ENCODE data around the gene ST6GALNAC2. TPM values are rescaled to one million over a fixed set of nuclear protein-coding genes. Genes with fewer than 3 reads are reported as not detected.

ST6GALNAC2 gene
- total and polyA plus RNA-seq, 12 donors: 1.5 to 8.4 (median 5.7) TPM

GRCh38 chr17:76558198-76559095 lies 27.2 kb downstream of the ST6GALNAC2 start:
- ATAC-seq (peak in 6 of 8 donors; percentile 31 to 68 (median 52)), DNase-seq (no peak)
- H3K36me3 ChIP-seq: peaks cover 0 to 37% (median 0%) of the 10 kb centered on the region in 9 donors
- peak overlapping the region; percentile 49 to 88 (median 76) for H3K4me3 ChIP-seq
- no peaks in the 10 kb centered on the region for H3K27me3 ChIP-seq
- TF ChIP-seq, protein P1, sequence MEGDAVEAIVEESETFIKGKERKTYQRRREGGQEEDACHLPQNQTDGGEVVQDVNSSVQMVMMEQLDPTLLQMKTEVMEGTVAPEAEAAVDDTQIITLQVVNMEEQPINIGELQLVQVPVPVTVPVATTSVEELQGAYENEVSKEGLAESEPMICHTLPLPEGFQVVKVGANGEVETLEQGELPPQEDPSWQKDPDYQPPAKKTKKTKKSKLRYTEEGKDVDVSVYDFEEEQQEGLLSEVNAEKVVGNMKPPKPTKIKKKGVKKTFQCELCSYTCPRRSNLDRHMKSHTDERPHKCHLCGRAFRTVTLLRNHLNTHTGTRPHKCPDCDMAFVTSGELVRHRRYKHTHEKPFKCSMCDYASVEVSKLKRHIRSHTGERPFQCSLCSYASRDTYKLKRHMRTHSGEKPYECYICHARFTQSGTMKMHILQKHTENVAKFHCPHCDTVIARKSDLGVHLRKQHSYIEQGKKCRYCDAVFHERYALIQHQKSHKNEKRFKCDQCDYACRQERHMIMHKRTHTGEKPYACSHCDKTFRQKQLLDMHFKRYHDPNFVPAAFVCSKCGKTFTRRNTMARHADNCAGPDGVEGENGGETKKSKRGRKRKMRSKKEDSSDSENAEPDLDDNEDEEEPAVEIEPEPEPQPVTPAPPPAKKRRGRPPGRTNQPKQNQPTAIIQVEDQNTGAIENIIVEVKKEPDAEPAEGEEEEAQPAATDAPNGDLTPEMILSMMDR (IDR thresholded peaks at IDR 0.05): peak in 8 of 9 donors; percentile 30 to 78 (median 58)
- intact Hi-C loops (cut with DNase I): loop anchor here in 9 of 10 donors (1.0 to 10.0 kb wide), 8 partner anchors 64 to 156 kb away; partner anchors contain the start of gene MXRA7 (in 5 of the 9)
- peaks cover 0 to 73% (median 59%) of the 10 kb centered on the region in 9 donors for H3K4me1 ChIP-seq
- H3K27ac ChIP-seq: peak overlapping the region; percentile 70 to 94 (median 83)
- 1% methylated on average over 14 of the region's 14 CpGs for WGBS, 2 donors
- H3K9me3 ChIP-seq: no peaks in the 10 kb centered on the region

GRCh38 chr17:76557368-76558197 lies 28.1 kb downstream of the ST6GALNAC2 start:
- TF ChIP-seq, protein P1 (IDR thresholded peaks at IDR 0.05): peak; percentile 32 to 69 (median 59)
- Histone ChIP-seq H3K36me3 (peaks cover 0 to 30% (median 0%) of the 10 kb centered on the region in 9 donors), H3K27ac (peak overlapping the region; percentile 70 to 94 (median 83)), H3K4me1 (peaks cover 0 to 67% (median 63%) of the 10 kb centered on the region in 9 donors), H3K9me3 (no peaks in the 10 kb centered on the region), H3K27me3 (no peaks in the 10 kb centered on the region), H3K4me3 (peak overlapping the region; percentile 49 to 88 (median 76))
- DNase-seq (peak; percentile 91 to 96), ATAC-seq (peak; percentile 90 to 95 (median 93))
- intact Hi-C loops (cut with DNase I): loop anchor here in 9 of 10 donors (1.0 to 10.0 kb wide), 8 partner anchors 65 to 157 kb away; partner anchors contain the start of gene MXRA7 (in 5 of the 9)
- WGBS, 2 donors: 1% methylated on average over 55 of the region's 55 CpGs

DNA sequence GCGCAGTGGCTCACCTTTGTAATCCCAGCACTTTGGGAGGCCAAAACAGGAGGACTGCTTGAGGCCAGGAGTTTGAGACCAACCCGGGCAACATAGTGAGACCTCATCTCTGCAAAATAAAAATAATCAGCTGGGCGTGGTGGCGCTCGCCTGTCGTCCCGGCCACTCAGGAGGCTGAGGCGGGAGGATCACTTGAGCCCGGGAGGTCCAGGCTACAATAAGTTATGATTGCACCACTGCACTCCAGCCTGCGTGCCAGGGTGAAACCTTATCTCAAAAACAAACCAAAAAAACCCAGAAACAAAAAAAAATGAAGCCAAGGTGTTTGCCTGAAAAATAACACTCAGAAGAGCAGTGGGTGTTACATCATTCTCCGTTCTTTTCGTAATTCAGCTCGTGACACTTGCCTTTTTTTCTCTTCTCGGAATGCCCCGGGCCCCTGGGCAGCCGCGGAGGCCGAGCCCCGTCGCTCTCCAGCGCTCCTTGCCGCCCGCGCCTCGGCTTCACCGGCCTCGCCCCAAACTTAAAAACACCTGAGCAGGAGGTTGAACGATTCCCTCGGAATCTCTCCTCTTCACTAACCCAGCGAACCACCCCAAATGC lies 28.8 kb downstream of the ST6GALNAC2 start:
- 45 to 48% methylated on average over 30 of the region's 30 CpGs for WGBS, 2 donors
- intact Hi-C loops (cut with DNase I): loop anchor here in 7 of 10 donors (2.0 to 10.0 kb wide), 6 partner anchors 65 to 158 kb away; partner anchors contain the start of gene MXRA7 (in 5 of the 7)

More for the DNA sequence above, 28.8 kb downstream of the ST6GALNAC2 start:
- no peak for DNase-seq
- Histone ChIP-seq H3K36me3 (peaks cover 0 to 26% (median 0%) of the 10 kb centered on the region in 9 donors), H3K27ac (peak overlapping the region; percentile 70 to 94 (median 83)), H3K4me1 (peaks cover 0 to 63% (median 57%) of the 10 kb centered on the region in 9 donors), H3K9me3 (no peaks in the 10 kb centered on the region), H3K4me3 (peak overlapping the region; percentile 49 to 88 (median 76)), H3K27me3 (no peaks in the 10 kb centered on the region)
- peak; percentile 4 to 23 (median 8) for ATAC-seq
- TF ChIP-seq, protein P1 (IDR thresholded peaks at IDR 0.05): no peak
